CD4-positive, alpha-beta T cell (primary cell): ENCODE measurements around the gene XYLT1. TPM values are rescaled to one million over a fixed set of nuclear protein-coding genes. Genes with fewer than 3 reads are reported as not detected.

Source experiments
- ATAC-seq: fragments of 200-7000 bp; cut with Tn5 transposase; one replicate; pipeline ENCODE4 v1.10.0; 2022; ENCODE audit warnings: mild to moderate bottlenecking; ENCODE audit not compliant: poor library complexity
- CTCF ChIA-PET: fragments of 350-600 bp; sonication (Branson Sonifier 250); formaldehyde crosslinking; loops from one replicate; lab custom pipeline; 2021; ENCODE audit warnings: antibody characterized with exemption, inconsistent platforms; lab: Charles Lee
- POLR2A ChIA-PET: fragments of 350-600 bp; sonication (Branson Sonifier 250); formaldehyde crosslinking; loops from one replicate; lab custom pipeline; 2021; ENCODE audit warnings: antibody characterized with exemption, inconsistent platforms; lab: Charles Lee
- DNase-seq, 14 experiments: peaks; one replicate each; pipeline ENCODE4 v3.0.0-alpha.2; 2013 to 2020; ENCODE audit warnings: mixed read lengths in 2 of 14
- H3K27ac ChIP-seq, 2 donors: one replicate each; pipeline versions ENCODE4 v1.5.1 to v1.7.0; 2013; ENCODE audit warnings: low read length in 2 of 2, low read depth in 1 of 2, mild to moderate bottlenecking in 1 of 2
- H3K27me3 ChIP-seq, 2 experiments: 1 replicate in 1 of 2; 2 replicates in 1 of 2; pipeline versions ENCODE4 v1.6.1 to v1.7.0; 2013; ENCODE audit warnings: low read length in 2 of 2, control low read depth in 1 of 2, mild to moderate bottlenecking in 1 of 2, moderate library complexity in 1 of 2; ENCODE audit not compliant: insufficient read depth in 2 of 2, control insufficient read depth in 1 of 2
- H3K36me3 ChIP-seq: one replicate; pipeline ENCODE4 v1.6.1; 2013; ENCODE audit warnings: low read length, control low read depth; ENCODE audit not compliant: insufficient read depth
- H3K4me1 ChIP-seq: one replicate; pipeline ENCODE4 v1.6.1; 2013; ENCODE audit warnings: low read length, control low read depth; ENCODE audit not compliant: insufficient read depth
- H3K4me3 ChIP-seq: one replicate; pipeline ENCODE4 v1.5.1; 2013; ENCODE audit warnings: mild to moderate bottlenecking, low read length, moderate library complexity
- H3K9me3 ChIP-seq, 2 experiments: 1 replicate in 1 of 2; 2 replicates in 1 of 2; pipeline versions ENCODE4 v1.6.1 to v1.7.0; 2013; ENCODE audit warnings: low read length in 2 of 2, mild to moderate bottlenecking in 2 of 2, control low read depth in 1 of 2, moderate library complexity in 1 of 2; ENCODE audit not compliant: control insufficient read depth in 1 of 2, insufficient read depth in 1 of 2
- H3K27ac Mint-ChIP-seq: one replicate; pipeline ENCODE4 v1.8.0; 2020; ENCODE audit warnings: mixed read lengths
- H3K27me3 Mint-ChIP-seq: one replicate; pipeline ENCODE4 v1.8.0; 2021; ENCODE audit warnings: mixed read lengths
- H3K36me3 Mint-ChIP-seq: one replicate; pipeline ENCODE4 v1.8.0; 2021; ENCODE audit warnings: low read depth, mixed read lengths
- H3K4me1 Mint-ChIP-seq: one replicate; pipeline ENCODE4 v1.8.0; 2021; ENCODE audit warnings: low read depth, mixed read lengths
- H3K4me3 Mint-ChIP-seq: one replicate; pipeline ENCODE4 v1.8.0; 2020; ENCODE audit warnings: mild to moderate bottlenecking, mixed read lengths
- H3K9me3 Mint-ChIP-seq: one replicate; pipeline ENCODE4 v1.8.0; 2020; ENCODE audit warnings: mixed read lengths
- CTCF ChIP-seq: fragments of 200-600 bp; IDR thresholded peaks from one replicate; pipeline ENCODE4 v1.8.0; 2022; ENCODE audit warnings: antibody characterized with exemption, mild to moderate bottlenecking
- intact Hi-C, 2 experiments: fragments of 100-400 bp; cut with DNase I in 1 of 2; cut with micrococcal nuclease in 1 of 2; formaldehyde crosslinking; loops; one replicate each; pipeline versions ENCODE4 v1.15.1 to v1.9.0; 2023 to 2025; cut with DNase I, micrococcal nuclease
- total RNA-seq, 174 experiments: library from RNA in 2 of 174; stranded (reverse) in 2 of 174; gene quantifications; one replicate each; pipeline ENCODE4 v1.2.3 and lab custom pipeline; 2021 to 2026

The XYLT1 gene
- total RNA-seq, 2 experiments from 2014 or later, result 26.0 to 27.1 TPM

GRCh38 chr16:17076818-17077498, 393.8 kb downstream of the XYLT1 start:
- Mint-ChIP-seq H3K36me3 (no peaks in the 10 kb centered on the region), H3K4me1 (peaks cover 12% of the 10 kb centered on the region), H3K27ac (no peak overlapping the region), H3K4me3 (no peak overlapping the region), H3K9me3 (peaks cover 2% of the 10 kb centered on the region), H3K27me3 (no peaks in the 10 kb centered on the region)
- H3K4me3 ChIP-seq, result no peak overlapping the region
- no peaks in the 10 kb centered on the region for H3K36me3 ChIP-seq
- no peaks in the 10 kb centered on the region for H3K9me3 ChIP-seq
- no peak for TF ChIP-seq CTCF
- H3K27ac ChIP-seq, result no peak overlapping the region
- no peaks in the 10 kb centered on the region for H3K27me3 ChIP-seq
- ChIA-PET POLR2A (no interaction called here), CTCF (no interaction called here)
- no peak for DNase-seq
- H3K4me1 ChIP-seq, result no peaks in the 10 kb centered on the region
- intact Hi-C loops, result no loop called here
- ATAC-seq, result no peak

- intact Hi-C loops, result no loop called here
- peaks cover 14% of the 10 kb centered on the region for H3K4me1 Mint-ChIP-seq
- H3K27me3 ChIP-seq, result no peaks in the 10 kb centered on the region
- no peak overlapping the region for H3K27ac ChIP-seq
- no peaks in the 10 kb centered on the region for H3K36me3 Mint-ChIP-seq
- CTCF ChIA-PET, result no interaction called here
- H3K4me3 Mint-ChIP-seq, result no peak overlapping the region
- H3K9me3 ChIP-seq, result no peaks in the 10 kb centered on the region
- peaks cover under 1% of the 10 kb centered on the region for H3K4me1 ChIP-seq
- H3K36me3 ChIP-seq, result no peaks in the 10 kb centered on the region
- TF ChIP-seq CTCF, result no peak
- peaks cover 2% of the 10 kb centered on the region for H3K9me3 Mint-ChIP-seq
- POLR2A ChIA-PET, result no interaction called here
- no peaks in the 10 kb centered on the region for H3K27me3 Mint-ChIP-seq
- no peak overlapping the region for H3K27ac Mint-ChIP-seq
- DNase-seq, result no peak
- H3K4me3 ChIP-seq, result no peak overlapping the region
- no peak for ATAC-seq
Observed at GRCh38 chr16:17076092-17076754, 394.5 kb downstream of the XYLT1 start.

DNA sequence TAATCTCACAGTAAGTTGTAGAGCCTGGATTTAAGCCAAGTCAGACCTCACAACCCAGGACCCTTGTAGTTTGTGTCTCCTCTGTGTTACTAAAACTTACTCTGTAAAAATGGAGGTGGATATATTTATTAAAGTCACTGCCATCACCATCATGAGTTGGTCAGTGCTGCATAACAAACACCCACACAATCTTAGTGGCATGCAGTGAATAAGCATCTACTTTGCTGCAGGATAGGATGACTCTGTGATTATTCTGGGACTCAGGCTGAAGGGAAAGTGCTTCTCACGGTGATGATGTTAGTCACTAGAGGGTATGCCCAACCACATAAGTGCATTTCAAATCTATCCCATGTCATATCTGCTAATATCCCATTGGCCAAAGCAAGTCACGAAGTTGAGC, 398.7 kb downstream of the XYLT1 start:
- Histone ChIP-seq H3K27me3 (no peaks in the 10 kb centered on the region), H3K9me3 (no peaks in the 10 kb centered on the region), H3K4me1 (peaks cover 15% of the 10 kb centered on the region), H3K36me3 (no peaks in the 10 kb centered on the region), H3K27ac (no peak overlapping the region), H3K4me3 (no peak overlapping the region)
- H3K4me3 Mint-ChIP-seq, result peak overlapping the region; percentile 66
- H3K36me3 Mint-ChIP-seq, result no peaks in the 10 kb centered on the region
- H3K4me1 Mint-ChIP-seq, result peaks cover 38% of the 10 kb centered on the region
- intact Hi-C loops, result no loop called here
- peak overlapping the region; percentile 69 for H3K27ac Mint-ChIP-seq
- no peaks in the 10 kb centered on the region for H3K9me3 Mint-ChIP-seq
- ATAC-seq (no peak), DNase-seq (peak in 1 of 14 experiments; percentile 23)
- ChIA-PET POLR2A (no interaction called here), CTCF (no interaction called here)
- no peaks in the 10 kb centered on the region for H3K27me3 Mint-ChIP-seq
- TF ChIP-seq CTCF, result no peak
